HG02970 (cell line): ENCODE measurements around the gene GNG7.

ENCODE experiments used
- ATAC-seq: cut with Tn5 transposase; IDR thresholded peaks from one replicate; pipeline ENCODE4 v1.9.1; 2021; ENCODE audit warnings: mild to moderate bottlenecking, moderate library complexity, moderate number of reproducible peaks; ENCODE audit not compliant: unreplicated experiment, low FRiP score

Gene GNG7

DNA sequence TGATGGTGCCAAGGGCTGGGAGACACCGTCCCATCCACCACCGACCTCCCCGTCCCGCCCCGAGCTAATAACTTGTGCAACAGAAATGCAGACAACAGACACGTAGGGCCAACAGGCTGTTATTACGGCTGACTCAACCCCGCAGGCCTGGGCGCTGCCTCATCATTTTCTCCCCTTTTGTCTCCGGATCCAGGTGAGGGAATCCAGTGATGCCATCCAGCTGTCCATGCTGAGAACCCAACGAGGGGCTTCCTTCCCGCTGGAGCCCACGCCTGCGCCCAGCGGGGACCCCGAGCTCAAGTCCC is 25.1 kb upstream of the GNG7 start:
- ATAC-seq: no peak

GRCh38 chr19:2726904-2727639 is 24.6 kb upstream of the GNG7 start:
- ATAC-seq: no peak

GRCh38 chr19:2726160-2726855 is 23.8 kb upstream of the GNG7 start:
- ATAC-seq: no peak

- ATAC-seq: no peak
These were observed 21.7 kb upstream of the GNG7 start for GRCh38 chr19:2724148-2724557.

- no peak for ATAC-seq
These were observed 21.3 kb upstream of the GNG7 start for GRCh38 chr19:2723747-2724146.

DNA sequence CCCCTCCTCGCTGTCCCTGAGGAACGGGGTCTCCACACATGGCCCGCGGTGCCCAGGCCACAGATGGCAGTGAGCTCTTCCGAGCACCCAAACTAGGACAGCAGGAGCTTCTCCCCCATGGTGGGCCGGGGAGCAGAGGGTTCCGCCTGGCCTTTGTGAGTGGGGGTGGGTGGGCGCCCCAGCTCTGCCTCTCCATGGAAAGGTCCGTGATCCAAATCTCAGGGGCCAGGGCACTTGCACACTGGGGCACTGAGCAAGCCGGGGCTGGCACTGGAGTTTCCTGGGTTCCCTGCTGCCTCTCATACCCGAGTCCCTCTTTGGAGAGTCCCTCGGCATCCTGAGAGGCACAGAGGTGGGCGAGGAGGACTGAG is 20.8 kb upstream of the GNG7 start:
- ATAC-seq: no peak

DNA sequence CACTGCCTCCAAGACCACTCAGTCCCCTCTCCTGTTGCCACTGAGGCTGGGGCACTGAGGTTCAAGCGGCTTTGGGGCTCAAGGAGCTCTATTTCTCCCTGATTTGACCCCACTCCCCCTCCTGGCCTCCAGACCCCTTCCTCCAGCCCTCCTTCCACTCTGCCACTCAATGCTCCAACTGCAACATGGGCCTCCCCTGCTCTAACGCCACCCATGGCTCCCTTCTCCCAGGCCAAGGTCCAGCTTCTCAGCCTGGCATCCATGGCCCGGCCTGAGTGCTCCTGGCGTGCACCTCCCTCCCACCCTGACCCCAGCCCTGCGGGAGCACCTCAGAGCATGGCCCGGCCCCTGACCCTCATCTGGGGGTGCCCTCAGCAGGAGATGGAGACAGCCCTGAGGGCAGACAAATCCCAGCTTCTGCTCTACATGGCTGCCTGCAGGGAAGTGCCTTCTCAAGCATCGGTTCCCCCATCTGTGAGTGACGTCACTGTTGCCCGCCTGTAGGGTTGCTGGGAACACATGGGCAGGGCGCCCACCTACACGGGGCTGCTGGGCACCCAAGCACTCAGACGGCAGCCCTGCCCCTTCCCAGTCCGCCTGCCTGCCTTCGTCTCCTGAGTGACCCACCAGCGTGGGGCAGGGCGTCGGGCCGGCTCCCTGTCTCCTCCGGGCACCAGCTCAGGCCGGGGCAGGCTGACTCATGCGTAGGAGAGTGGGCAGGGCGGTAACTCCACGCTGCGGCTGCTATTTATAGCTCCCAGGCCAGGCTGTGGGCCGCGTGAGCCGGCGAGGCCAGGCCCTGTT is 20.2 kb upstream of the GNG7 start:
- ATAC-seq: no peak

GRCh38 chr19:2721570-2722540 is 19.4 kb upstream of the GNG7 start:
- ATAC-seq: no peak

- no peak for ATAC-seq
These were observed 18.5 kb upstream of the GNG7 start, which contains the start of gene DIRAS1 for GRCh38 chr19:2720777-2721569. Gene DIRAS1, minus strand, starts transcription at chr19:2721372. Its CDS starts 3,566 bp downstream, at chr19:2717806.

DNA sequence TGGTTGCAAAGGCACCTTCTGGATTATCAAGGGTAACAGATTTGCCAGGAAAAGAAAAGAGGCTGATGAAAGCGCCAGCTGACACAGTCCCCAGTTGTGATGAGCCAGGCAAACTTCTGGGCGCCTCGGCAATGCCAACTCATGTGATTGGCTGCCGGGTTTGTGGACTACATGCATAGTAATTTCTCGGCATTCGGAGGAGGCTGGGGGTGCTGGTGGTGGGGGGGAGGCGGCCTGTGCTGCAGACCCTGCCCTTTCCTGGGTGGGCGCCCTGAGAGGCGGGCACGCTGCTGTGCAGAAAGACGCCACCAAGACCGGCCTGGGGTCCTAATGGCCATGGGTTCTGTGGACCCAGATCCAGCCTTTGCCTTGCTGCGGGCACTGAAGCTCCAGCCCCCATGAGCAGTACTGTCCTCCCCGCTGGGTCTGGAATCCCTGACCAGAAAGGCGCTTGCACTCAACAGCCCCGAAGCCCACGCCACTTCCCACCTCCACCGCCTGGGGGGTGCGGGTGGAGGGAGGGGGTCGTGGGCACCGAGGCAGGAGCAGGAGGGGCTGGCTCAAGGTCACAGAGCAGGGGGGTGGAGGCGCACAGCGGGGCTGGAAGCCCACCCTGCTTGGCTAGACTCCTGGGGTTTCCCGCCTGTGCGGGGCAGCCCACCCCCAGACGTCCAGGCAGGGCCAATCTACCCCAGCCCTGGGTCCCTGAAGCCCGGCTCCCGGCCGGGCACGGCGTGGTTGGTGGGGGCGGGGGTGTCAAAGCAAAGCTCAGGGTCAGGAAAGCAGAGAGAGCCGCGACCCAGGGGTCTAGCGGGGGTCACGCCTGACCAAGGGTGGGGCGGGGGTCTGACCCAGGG is 17.7 kb upstream of the GNG7 start:
- ATAC-seq: no peak

- no peak for ATAC-seq
These were observed 16.8 kb upstream of the GNG7 start for GRCh38 chr19:2719232-2719735.

GRCh38 chr19:2717638-2718541 is 15.4 kb upstream of the GNG7 start:
- ATAC-seq: no peak

- no peak for ATAC-seq
These were observed 14.5 kb upstream of the GNG7 start for GRCh38 chr19:2716722-2717637.

DNA sequence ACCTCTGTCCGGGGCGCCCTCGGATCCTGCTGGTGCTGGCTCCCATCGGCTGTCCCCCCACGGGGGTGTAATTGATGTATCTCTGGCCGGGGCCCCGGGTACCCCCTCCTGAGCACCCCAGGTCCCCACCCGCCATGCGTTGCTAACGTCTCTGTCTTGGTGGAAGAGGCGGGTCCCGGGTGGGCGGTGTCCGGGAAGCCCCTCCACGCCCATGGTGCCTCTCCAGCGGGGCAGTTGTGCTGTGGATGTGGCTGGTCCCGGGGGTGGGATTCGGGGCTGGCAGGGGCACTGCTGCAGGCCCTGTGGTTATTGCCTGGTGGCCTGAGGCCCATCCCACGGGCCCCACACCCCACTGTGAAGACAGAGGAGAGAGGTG is 13.8 kb upstream of the GNG7 start:
- no peak for ATAC-seq

DNA sequence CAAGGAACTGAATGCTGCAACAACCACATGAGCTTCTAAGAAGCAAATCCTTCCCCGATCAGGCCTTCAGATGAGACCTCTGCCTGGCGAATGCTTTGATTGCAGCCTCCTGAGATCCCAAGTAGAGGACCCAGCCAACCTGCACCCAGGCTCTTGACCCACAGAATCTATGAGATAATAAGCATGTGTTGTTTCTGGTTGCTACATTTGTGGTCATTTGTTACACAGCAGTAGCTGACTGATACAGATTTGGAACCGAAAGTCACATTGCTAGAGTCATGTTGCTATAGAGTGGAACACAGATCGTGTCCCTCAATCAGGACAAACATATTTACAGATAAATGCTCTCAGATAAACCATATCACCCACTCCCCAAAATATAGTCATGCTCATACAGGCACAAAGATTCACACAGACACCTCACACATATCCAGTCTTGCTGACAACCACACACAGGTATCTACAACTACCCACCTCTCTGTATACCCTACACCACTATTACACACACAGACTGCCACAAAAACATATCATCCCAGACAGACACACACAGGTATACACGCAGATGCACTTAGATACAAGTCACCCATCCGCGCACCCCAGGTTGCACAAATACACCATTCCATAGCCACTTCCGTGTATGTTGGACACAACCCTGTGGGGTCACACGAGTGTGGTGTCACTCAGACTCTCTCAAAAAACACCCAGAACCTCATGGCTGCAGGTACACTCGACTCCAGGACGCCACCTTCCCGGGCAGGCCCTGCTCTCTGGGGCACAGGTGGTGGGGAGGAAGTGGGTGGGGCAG is 13.2 kb upstream of the GNG7 start:
- ATAC-seq: no peak
